Measurements from ENCODE around the gene TDRD7. TPM values are rescaled to one million over a fixed set of nuclear protein-coding genes. Genes with fewer than 3 reads are reported as not detected.

Gene TDRD7
- total RNA-seq, 1 donor, result 12.2 TPM

- no peak overlapping the region for H3K4me3 ChIP-seq (ENCODE audit: low read depth, low read length)
- DNase-seq (ENCODE audit: low read depth), result no peak
- no peak for TF ChIP-seq CTCF (IDR thresholded peaks at IDR 0.05; ENCODE audit: insufficient read depth, low read length)
Observed at GRCh38 chr9:97516111-97516510, 104.2 kb downstream of the TDRD7 start.

GRCh38 chr9:97517331-97518089 lies 105.6 kb downstream of the TDRD7 start:
- DNase-seq (ENCODE audit: low read depth), result no peak
- TF ChIP-seq CTCF (IDR thresholded peaks at IDR 0.05; ENCODE audit: insufficient read depth, low read length), result no peak

GRCh38 chr9:97518166-97518908 lies 106.4 kb downstream of the TDRD7 start:
- H3K4me3 ChIP-seq (ENCODE audit: low read depth, low read length), result no peak overlapping the region
- no peak for TF ChIP-seq CTCF (IDR thresholded peaks at IDR 0.05; ENCODE audit: insufficient read depth, low read length)
- DNase-seq (ENCODE audit: low read depth), result no peak

More at GRCh38 chr9:97517331-97518089, 105.6 kb downstream of the TDRD7 start:
- no peak overlapping the region for H3K4me3 ChIP-seq (ENCODE audit: low read depth, low read length)

GRCh38 chr9:97518909-97519307 lies 107.0 kb downstream of the TDRD7 start:
- DNase-seq (ENCODE audit: low read depth), result peak; percentile 62

GRCh38 chr9:97519441-97519970 lies 107.6 kb downstream of the TDRD7 start:
- no peak for TF ChIP-seq CTCF (IDR thresholded peaks at IDR 0.05; ENCODE audit: insufficient read depth, low read length)
- H3K4me3 ChIP-seq (ENCODE audit: low read depth, low read length), result no peak overlapping the region
- DNase-seq (ENCODE audit: low read depth), result no peak

More at GRCh38 chr9:97518909-97519307, 107.0 kb downstream of the TDRD7 start:
- TF ChIP-seq CTCF (IDR thresholded peaks at IDR 0.05; ENCODE audit: insufficient read depth, low read length), result no peak
- H3K4me3 ChIP-seq (ENCODE audit: low read depth, low read length), result no peak overlapping the region

- no peak for DNase-seq (ENCODE audit: low read depth)
- no peak for TF ChIP-seq CTCF (IDR thresholded peaks at IDR 0.05; ENCODE audit: insufficient read depth, low read length)
Observed at GRCh38 chr9:97521576-97522333, 109.9 kb downstream of the TDRD7 start.

More at GRCh38 chr9:97521576-97522333, 109.9 kb downstream of the TDRD7 start:
- no peak overlapping the region for H3K4me3 ChIP-seq (ENCODE audit: low read depth, low read length)
